Measurements from ENCODE around the gene CYCS.

DNA sequence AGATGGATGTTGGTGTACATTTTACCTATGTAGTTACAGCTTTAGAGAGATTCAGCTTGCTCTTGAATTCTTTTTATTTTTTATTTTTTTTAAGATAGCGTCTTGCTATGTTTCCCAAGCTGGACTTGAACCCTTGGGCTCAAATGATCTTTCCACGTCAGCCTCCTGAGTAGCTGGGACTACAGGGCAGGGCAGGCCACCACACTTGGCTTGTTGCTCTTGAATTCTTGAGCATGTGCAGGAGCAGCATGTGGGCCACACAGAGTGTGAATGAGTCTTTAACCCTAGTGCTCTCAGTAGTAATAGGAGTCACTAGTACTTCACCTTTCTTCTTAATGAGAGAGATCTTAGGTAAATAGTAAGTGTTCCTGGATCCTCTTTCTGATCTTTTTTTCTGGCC is 26.7 kb upstream of the CYCS start:
- TF ChIP-seq, protein P1, sequence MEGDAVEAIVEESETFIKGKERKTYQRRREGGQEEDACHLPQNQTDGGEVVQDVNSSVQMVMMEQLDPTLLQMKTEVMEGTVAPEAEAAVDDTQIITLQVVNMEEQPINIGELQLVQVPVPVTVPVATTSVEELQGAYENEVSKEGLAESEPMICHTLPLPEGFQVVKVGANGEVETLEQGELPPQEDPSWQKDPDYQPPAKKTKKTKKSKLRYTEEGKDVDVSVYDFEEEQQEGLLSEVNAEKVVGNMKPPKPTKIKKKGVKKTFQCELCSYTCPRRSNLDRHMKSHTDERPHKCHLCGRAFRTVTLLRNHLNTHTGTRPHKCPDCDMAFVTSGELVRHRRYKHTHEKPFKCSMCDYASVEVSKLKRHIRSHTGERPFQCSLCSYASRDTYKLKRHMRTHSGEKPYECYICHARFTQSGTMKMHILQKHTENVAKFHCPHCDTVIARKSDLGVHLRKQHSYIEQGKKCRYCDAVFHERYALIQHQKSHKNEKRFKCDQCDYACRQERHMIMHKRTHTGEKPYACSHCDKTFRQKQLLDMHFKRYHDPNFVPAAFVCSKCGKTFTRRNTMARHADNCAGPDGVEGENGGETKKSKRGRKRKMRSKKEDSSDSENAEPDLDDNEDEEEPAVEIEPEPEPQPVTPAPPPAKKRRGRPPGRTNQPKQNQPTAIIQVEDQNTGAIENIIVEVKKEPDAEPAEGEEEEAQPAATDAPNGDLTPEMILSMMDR (IDR thresholded peaks at IDR 0.05; ENCODE audit: poor library complexity) = no peak
- TF ChIP-seq EZH2 (IDR thresholded peaks at IDR 0.05; ENCODE audit: borderline replicate concordance) = no peak

All from hepatocyte (in vitro differentiated cells).